GM13977 (cell line): ENCODE measurements around the gene SLFN12.

Experiments used
- DNase-seq: peaks from one replicate; pipeline ENCODE4 v3.0.0; 2012; ENCODE audit warnings: low spot score
- in situ Hi-C: fragments of 300-500 bp; cut with MboI; formaldehyde crosslinking; loops from one replicate; pipeline ENCODE4 v1.12.0; 2022; ENCODE audit warnings: low sequenced_read_pairs, low pct_unique_long_range_greater_than_20kb, mixed read lengths, inconsistent platforms; ENCODE audit not compliant: unreplicated experiment
- TF ChIP-seq, protein P1 (sequence below): IDR thresholded peaks from 2 replicates; pipeline ENCODE4 v1.5.1; 2012; ENCODE audit warnings: mild to moderate bottlenecking, control low read depth; ENCODE audit not compliant: insufficient read depth; ENCODE audit errors: extremely low read depth, missing control alignments

Gene SLFN12

DNA sequence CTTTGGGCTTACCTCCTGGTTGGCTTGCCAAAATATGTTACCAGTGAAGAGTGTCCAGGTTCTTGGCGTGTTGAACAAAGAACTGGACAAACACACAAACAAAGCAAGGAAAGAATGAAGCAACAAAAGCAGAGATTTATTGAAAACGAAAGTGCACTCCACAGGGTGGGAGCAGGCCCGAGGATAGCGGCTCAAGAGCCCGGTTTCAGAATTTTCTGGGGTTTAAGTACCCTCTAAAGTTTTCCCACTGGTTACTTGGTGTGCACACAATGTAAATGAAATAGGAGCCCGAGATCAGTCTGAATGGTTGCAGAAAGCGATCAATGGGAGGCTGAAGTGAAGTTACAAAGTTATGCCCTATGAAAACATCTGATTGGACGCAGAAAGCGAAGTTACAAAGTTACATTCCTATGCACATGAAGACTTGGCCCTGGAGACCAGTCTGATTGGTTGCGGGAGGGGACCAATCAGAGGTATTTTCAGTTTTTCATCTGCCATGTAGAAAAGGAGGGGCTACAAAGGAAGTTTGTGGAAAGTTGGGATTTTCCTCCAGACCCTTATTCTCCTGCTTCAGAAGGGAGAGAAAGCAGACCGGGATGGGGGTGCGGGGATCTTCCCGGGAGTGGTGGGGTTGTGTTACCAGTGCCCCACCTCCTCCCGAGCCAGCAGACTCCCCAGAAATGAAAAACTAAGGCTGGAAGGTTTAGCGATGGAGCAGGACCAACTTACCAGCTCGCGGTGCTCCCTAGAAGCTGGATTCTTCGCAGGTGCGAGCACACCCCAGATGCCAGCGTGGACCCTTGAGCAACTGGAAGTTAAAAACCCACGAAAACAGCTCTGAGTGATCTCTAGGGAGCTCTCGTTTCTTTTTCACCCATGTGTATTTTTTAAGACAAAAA is at the start of gene SLFN12:
TSS of gene SLFN12 (minus strand) at position 325 of the 899 bp plus-strand sequence. CDS start 9,472 bp downstream, outside the sequence.
- peak; percentile 69 for DNase-seq
- TF ChIP-seq, protein P1, sequence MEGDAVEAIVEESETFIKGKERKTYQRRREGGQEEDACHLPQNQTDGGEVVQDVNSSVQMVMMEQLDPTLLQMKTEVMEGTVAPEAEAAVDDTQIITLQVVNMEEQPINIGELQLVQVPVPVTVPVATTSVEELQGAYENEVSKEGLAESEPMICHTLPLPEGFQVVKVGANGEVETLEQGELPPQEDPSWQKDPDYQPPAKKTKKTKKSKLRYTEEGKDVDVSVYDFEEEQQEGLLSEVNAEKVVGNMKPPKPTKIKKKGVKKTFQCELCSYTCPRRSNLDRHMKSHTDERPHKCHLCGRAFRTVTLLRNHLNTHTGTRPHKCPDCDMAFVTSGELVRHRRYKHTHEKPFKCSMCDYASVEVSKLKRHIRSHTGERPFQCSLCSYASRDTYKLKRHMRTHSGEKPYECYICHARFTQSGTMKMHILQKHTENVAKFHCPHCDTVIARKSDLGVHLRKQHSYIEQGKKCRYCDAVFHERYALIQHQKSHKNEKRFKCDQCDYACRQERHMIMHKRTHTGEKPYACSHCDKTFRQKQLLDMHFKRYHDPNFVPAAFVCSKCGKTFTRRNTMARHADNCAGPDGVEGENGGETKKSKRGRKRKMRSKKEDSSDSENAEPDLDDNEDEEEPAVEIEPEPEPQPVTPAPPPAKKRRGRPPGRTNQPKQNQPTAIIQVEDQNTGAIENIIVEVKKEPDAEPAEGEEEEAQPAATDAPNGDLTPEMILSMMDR, result no peak

DNA sequence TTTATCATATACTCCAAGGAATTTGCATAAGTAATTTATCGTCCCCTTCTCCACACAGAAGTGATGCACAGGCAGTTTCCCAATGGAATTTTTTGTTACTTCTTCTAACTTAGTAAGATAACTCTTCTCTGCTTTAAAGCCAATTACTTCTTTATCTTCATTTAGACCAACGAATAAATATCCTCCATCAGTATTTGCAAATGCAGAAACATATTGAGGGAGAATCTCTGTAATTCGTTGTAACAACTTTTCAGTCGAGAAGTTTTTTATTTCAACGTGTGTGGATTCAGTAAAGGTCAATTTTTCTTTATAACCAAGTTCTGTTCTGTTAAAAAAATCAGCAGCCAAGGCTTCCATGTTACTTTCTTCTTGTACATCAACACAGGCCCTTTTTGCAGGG is 47.0 kb upstream of the SLFN12 start:
- TF ChIP-seq, protein P1, result no peak
- DNase-seq, result no peak
- in situ Hi-C loops, result no loop called here

More for the DNA sequence above, at the start of gene SLFN12:
- in situ Hi-C loops, result no loop called here

GRCh38 chr17:35477248-35477647 is 44.9 kb upstream of the SLFN12 start:
- DNase-seq, result no peak
- TF ChIP-seq, protein P1, result no peak
- in situ Hi-C loops, result no loop called here

DNA sequence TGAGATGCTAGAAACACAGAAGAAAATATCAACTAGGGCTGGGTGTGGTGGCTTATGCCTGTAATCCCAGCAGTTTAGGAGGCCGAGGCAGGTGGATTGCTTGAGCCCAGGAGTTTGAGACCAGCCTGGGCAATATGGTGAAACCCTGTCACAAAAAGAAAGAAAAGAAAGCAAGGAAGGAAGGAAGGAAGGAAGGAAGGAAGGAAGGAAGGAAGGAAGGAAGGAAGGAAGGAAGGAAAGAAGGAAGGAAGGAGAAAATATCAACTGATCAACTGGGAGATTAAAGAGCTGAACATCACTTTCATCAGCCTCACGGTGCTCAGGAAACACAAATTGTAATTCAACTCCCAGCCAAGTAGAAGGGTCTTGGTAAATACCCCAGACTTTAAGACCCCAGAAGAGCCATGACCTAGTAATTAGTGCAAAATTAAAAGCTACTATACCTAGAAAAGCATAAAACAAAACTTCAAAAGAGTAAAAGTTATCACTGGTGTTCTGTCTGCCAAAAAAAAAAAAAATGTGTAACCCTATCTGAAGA is 44.1 kb upstream of the SLFN12 start:
- DNase-seq, result no peak
- TF ChIP-seq, protein P1, result no peak
- in situ Hi-C loops, result no loop called here

GRCh38 chr17:35468475-35468874 is 36.2 kb upstream of the SLFN12 start:
- in situ Hi-C loops, result no loop called here
- DNase-seq, result no peak
- TF ChIP-seq, protein P1, result no peak

DNA sequence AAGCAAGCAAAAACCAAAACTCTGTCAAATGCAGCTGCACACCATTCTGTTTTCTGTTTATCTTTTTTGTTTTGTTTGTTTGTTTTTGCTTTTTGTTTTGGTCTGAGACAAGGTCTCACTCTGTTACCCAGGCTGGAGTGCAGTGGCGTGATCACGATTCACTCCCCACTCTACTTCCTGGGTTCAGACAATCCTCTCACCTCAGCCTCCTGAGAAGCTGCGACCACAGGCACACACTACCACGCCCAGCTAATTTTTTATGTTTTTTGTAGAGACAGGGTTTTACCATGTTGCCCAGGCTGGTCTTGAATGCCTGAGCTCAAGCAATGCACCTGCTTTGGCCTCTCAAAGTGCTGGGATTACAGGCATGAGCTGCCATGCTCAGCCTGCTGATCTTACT is 35.5 kb upstream of the SLFN12 start:
- TF ChIP-seq, protein P1, result no peak
- in situ Hi-C loops, result no loop called here
- DNase-seq, result no peak
